OCI-LY7 (cell line): ENCODE data around the gene APEX1. TPM values are rescaled to one million over a fixed set of nuclear protein-coding genes. Genes with fewer than 3 reads are reported as not detected.
A peak's percentile ranks its signal among the peaks of the same experiment; 100 is the strongest.

Source experiments
- BruUV-seq: library from RNA; stranded (reverse); fragments of 400-500 nt; replicated peaks from 2 replicates; lab custom pipeline; 2021; lab: Mats Ljungman, UMichigan
- CTCF ChIA-PET: fragments of 300-600 bp; sonication (Branson Sonifier 250); formaldehyde crosslinking; loops from one replicate; lab custom pipeline; 2022; ENCODE audit warnings: antibody characterized with exemption; ENCODE audit not compliant: unreplicated experiment; lab: Charles Lee
- POLR2A ChIA-PET: fragments of 300-600 bp; sonication (Branson Sonifier 250); formaldehyde crosslinking; loops from one replicate; lab custom pipeline; 2022; ENCODE audit warnings: antibody characterized with exemption; lab: Charles Lee
- DNase-seq: peaks from one replicate; pipeline ENCODE4 v3.0.0-alpha.2; 2015; ENCODE audit warnings: low spot score
- H2AFZ ChIP-seq: fragments of 200-600 bp; sonication (generic), shearing (Covaris generic); 2 replicates; pipeline ENCODE4 v1.6.1; 2014; ENCODE audit warnings: mild to moderate bottlenecking, antibody characterized with exemption, low read length, moderate library complexity
- H3K27ac ChIP-seq: fragments of 200-600 bp; sonication (generic); 2 replicates; pipeline ENCODE4 v1.5.1; 2014; ENCODE audit warnings: mixed run types, low read depth, mild to moderate bottlenecking, moderate library complexity, low read length, inconsistent platforms; ENCODE audit not compliant: poor library complexity, severe bottlenecking
- H3K36me3 ChIP-seq: fragments of 200-600 bp; sonication (generic); 2 replicates; pipeline ENCODE4 v1.6.1; 2014; ENCODE audit warnings: mild to moderate bottlenecking, antibody characterized with exemption, low read length, moderate library complexity, mixed read lengths; ENCODE audit not compliant: insufficient read depth
- H3K4me1 ChIP-seq: fragments of 200-600 bp; sonication (generic); 2 replicates; pipeline ENCODE4 v1.5.1; 2014; ENCODE audit warnings: mild to moderate bottlenecking, low read length; ENCODE audit not compliant: insufficient read depth, poor library complexity, severe bottlenecking
- H3K4me2 ChIP-seq: fragments of 200-600 bp; sonication (generic); 2 replicates; pipeline ENCODE4 v1.6.1; 2014; ENCODE audit warnings: mild to moderate bottlenecking, low read length
- H3K4me3 ChIP-seq: fragments of 200-600 bp; sonication (generic); 2 replicates; pipeline ENCODE4 v1.5.1; 2014; ENCODE audit warnings: mild to moderate bottlenecking, low read depth, low read length; ENCODE audit not compliant: poor library complexity, severe bottlenecking
- H3K79me2 ChIP-seq: fragments of 200-600 bp; sonication (generic); 2 replicates; pipeline ENCODE4 v1.6.1; 2016; ENCODE audit warnings: low read depth, mild to moderate bottlenecking, low read length, moderate library complexity, mixed read lengths; ENCODE audit not compliant: insufficient read depth
- H3K9me2 ChIP-seq: fragments of 200-600 bp; sonication (generic); 2 replicates; pipeline ENCODE4 v1.6.1; 2016; ENCODE audit warnings: mild to moderate bottlenecking, low read length, mixed read lengths; ENCODE audit not compliant: insufficient read depth
- H3K9me3 ChIP-seq: fragments of 200-600 bp; sonication (generic); 2 replicates; pipeline ENCODE4 v1.6.1; 2014; ENCODE audit warnings: mild to moderate bottlenecking, mixed run types, low read length, mixed read lengths
- H4K20me1 ChIP-seq: fragments of 200-600 bp; sonication (generic); 2 replicates; pipeline ENCODE4 v1.6.1; 2014; ENCODE audit warnings: mild to moderate bottlenecking, antibody characterized with exemption, low read length, moderate library complexity, mixed read lengths; ENCODE audit not compliant: insufficient read depth
- EZH2phosphoT487 ChIP-seq: fragments of 200-600 bp; sonication (generic); IDR thresholded peaks from 2 replicates; pipeline ENCODE4 v1.6.1; 2018; ENCODE audit warnings: low read depth, borderline replicate concordance, mild to moderate bottlenecking, mixed run types, antibody characterized with exemption, low read length, moderate library complexity, mixed read lengths
- intact Hi-C: fragments of 100-400 bp; cut with micrococcal nuclease; formaldehyde crosslinking; loops from one replicate; pipeline ENCODE4 v1.10.0; 2022; ENCODE audit not compliant: unreplicated experiment
- total RNA-seq, 2 experiments: library from RNA; depleted of rRNA in 1 of 2; stranded (reverse); fragments of >200 nt in 1 of 2; shearing (Covaris generic) in 1 of 2; gene quantifications; 2 replicates each; pipeline ENCODE4 v1.2.3, GENCODE V29; 2014 to 2022
- TF ChIP-seq, protein P1 (sequence below): fragments of 200-600 bp; sonication (generic); conservative IDR thresholded peaks from 2 replicates; pipeline ENCODE4 v1.5.1; 2014; ENCODE audit warnings: mild to moderate bottlenecking, antibody characterized with exemption, low read length, moderate library complexity, mixed read lengths

The APEX1 gene
- total RNA-seq, 2 experiments from 2014 or later = 117 to 203 TPM

DNA sequence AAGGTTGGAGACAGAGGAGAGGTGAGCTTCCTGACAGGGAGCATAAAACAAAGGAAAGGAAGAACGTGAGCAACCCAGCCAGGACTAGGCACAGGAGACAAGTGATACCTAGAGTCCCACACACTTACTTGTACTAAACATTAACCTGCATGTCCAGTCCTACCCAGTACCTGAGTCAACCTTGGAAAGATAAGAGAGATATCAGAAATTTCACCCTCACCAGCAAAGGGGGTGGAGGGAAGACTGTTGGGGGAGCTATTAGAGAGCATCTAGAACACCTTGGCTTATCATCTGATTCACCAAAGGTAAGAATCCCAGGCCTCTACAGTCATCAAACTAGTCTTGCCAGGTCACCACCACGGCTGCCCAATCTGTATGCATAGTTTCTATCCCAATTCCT is 30.2 kb upstream of the APEX1 start:
- no peaks in the 10 kb centered on the region for H4K20me1 ChIP-seq
- H3K79me2 ChIP-seq = no peaks in the 10 kb centered on the region
- no peak overlapping the region for H3K27ac ChIP-seq
- ChIA-PET CTCF (interaction anchor here (0.6 to 1.6 kb wide), 2 partner anchors 9 to 45 kb away, joined by 3 to 8 read pairs; no protein-coding TSS in a partner anchor), POLR2A (interaction anchor here (0.8 to 3.2 kb wide), 5 partner anchors 9 to 97 kb away, joined by 3 to 16 read pairs (median 4); partner anchors contain the start of genes APEX1 and OSGEP)
- intact Hi-C loops = no loop called here
- no peaks in the 10 kb centered on the region for H3K36me3 ChIP-seq
- no peak for DNase-seq
- H3K4me1 ChIP-seq = peaks cover 57% of the 10 kb centered on the region
- no TSS peak for BruUV-seq
- no peak overlapping the region for H3K4me3 ChIP-seq
- no peak overlapping the region for H3K4me2 ChIP-seq
- no peak overlapping the region for H2AFZ ChIP-seq
- H3K9me3 ChIP-seq = no peaks in the 10 kb centered on the region
- no peaks in the 10 kb centered on the region for H3K9me2 ChIP-seq
- TF ChIP-seq, protein P1, sequence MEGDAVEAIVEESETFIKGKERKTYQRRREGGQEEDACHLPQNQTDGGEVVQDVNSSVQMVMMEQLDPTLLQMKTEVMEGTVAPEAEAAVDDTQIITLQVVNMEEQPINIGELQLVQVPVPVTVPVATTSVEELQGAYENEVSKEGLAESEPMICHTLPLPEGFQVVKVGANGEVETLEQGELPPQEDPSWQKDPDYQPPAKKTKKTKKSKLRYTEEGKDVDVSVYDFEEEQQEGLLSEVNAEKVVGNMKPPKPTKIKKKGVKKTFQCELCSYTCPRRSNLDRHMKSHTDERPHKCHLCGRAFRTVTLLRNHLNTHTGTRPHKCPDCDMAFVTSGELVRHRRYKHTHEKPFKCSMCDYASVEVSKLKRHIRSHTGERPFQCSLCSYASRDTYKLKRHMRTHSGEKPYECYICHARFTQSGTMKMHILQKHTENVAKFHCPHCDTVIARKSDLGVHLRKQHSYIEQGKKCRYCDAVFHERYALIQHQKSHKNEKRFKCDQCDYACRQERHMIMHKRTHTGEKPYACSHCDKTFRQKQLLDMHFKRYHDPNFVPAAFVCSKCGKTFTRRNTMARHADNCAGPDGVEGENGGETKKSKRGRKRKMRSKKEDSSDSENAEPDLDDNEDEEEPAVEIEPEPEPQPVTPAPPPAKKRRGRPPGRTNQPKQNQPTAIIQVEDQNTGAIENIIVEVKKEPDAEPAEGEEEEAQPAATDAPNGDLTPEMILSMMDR = no peak
- TF ChIP-seq EZH2phosphoT487 = no peak

DNA sequence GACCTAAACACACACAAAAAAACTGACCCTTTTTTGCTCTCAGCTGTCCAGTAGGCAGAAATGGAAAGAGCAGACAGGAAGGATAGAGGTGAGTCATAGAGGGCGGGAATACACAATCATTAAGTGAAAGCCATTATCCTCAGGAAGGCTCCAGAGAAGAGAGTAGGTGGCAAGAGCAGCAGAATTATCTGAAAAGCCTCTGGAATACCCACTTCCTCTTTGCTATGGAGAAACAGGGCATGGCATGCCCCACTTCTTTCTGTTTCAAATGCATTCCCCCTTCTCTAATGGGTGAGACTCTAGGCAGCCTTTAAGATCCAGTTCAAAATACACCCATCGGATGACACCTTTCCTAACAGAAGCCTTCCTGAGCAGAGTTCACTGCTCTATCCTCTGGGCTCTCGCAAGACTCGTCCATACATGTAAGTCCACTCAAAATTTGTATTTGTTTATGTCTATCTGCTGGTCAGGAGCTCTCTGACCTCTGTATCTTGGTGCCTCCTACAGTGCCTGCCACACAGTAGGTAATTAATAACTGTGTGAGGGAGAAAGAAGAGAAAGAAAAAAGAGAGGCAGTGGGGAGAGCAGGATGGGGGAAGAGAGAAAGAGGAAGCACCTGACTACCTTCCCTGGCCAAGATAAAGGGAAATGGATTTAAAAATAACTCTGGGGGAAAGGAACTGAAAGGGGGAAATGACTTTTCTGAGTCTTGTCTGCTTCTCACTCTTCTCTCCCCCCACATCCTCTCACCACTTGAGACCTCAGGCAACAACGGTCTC is 27.6 kb upstream of the APEX1 start:
- intact Hi-C loops = no loop called here
- Histone ChIP-seq H3K27ac (peak overlapping the region; percentile 94), H3K9me3 (no peaks in the 10 kb centered on the region), H4K20me1 (no peaks in the 10 kb centered on the region), H3K4me2 (peak overlapping the region; percentile 89), H3K36me3 (no peaks in the 10 kb centered on the region), H3K79me2 (no peaks in the 10 kb centered on the region), H3K4me3 (peak overlapping the region; percentile 54), H2AFZ (peak overlapping the region; percentile 59; the same call in 1 of the 2 replicates), H3K9me2 (no peaks in the 10 kb centered on the region), H3K4me1 (peaks cover 55% of the 10 kb centered on the region)
- TF ChIP-seq, protein P1 = no peak
- no peak for TF ChIP-seq EZH2phosphoT487
- ChIA-PET POLR2A (interaction anchor here (0.7 to 3.4 kb wide), 5 partner anchors 14 to 76 kb away, joined by 3 to 14 read pairs (median 4); partner anchors contain the start of genes APEX1, OSGEP and PIP4P1), CTCF (interaction anchor here (0.9 kb wide), 1 partner anchor 28 kb away, joined by 3 read pairs; the partner anchor contains the start of gene APEX1)
- no TSS peak for BruUV-seq
- DNase-seq = peak; percentile 82
